Chondrocyte (in vitro differentiated cells): ENCODE data around the gene YIF1A. TPM values are rescaled to one million over a fixed set of nuclear protein-coding genes. Genes with fewer than 3 reads are reported as not detected.

Experiments
- DNase-seq: peaks from one replicate; pipeline ENCODE4 v3.0.0; 2021; ENCODE audit warnings: mixed read lengths, low spot score
- H3K27ac Mint-ChIP-seq: one replicate; pipeline ENCODE4 v1.8.0; 2021; ENCODE audit warnings: mild to moderate bottlenecking, moderate library complexity, mixed read lengths; ENCODE audit not compliant: unreplicated experiment
- H3K27me3 Mint-ChIP-seq: 2 replicates; pipeline ENCODE4 v1.8.0; 2021; ENCODE audit warnings: low read depth, mixed read lengths
- H3K36me3 Mint-ChIP-seq: 2 replicates; pipeline ENCODE4 v1.8.0; 2021; ENCODE audit warnings: low read depth, mixed read lengths
- H3K4me1 Mint-ChIP-seq: 2 replicates; pipeline ENCODE4 v1.8.0; 2021; ENCODE audit warnings: low read depth, mild to moderate bottlenecking, mixed read lengths
- H3K4me3 Mint-ChIP-seq: one replicate; pipeline ENCODE4 v1.8.0; 2021; ENCODE audit warnings: mild to moderate bottlenecking, moderate library complexity, mixed read lengths; ENCODE audit not compliant: unreplicated experiment
- H3K9me3 Mint-ChIP-seq: 2 replicates; pipeline ENCODE4 v1.8.0; 2021; ENCODE audit warnings: low read depth, mixed read lengths
- total RNA-seq: library from RNA; stranded (reverse); gene quantifications from 3 replicates; pipeline ENCODE4 v1.2.1, GENCODE V29; 2021
- TF ChIP-seq, protein P1 (sequence below): fragments of 200-600 bp; sonication (generic); IDR thresholded peaks from 2 replicates; pipeline ENCODE4 v1.5.0; 2021; ENCODE audit warnings: antibody characterized with exemption, mild to moderate bottlenecking, moderate library complexity

Gene YIF1A
- total RNA-seq, 1 donor from 2014 or later, result 193 TPM

DNA sequence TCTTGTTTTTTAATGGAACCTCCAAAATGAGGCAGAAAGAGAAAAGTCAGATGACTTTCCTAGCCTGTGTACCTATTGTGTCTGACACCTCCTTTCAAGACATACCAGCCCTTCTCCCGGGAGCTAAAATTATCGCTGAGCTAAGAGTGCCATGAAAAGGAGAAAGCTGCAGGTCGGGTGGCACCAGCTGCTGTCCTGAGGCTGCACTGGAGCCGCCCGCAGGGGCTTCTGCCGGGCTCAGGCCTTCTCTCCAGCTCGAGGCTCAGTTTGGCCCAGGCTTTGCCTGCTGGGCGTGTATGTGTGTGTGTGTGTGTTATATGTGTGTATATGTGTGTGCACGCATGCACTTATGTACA, 48.2 kb downstream of the YIF1A start:
- Mint-ChIP-seq H3K4me1 (no peaks in the 10 kb centered on the region), H3K4me3 (no peak overlapping the region), H3K27me3 (no peaks in the 10 kb centered on the region), H3K27ac (no peak overlapping the region), H3K9me3 (no peaks in the 10 kb centered on the region), H3K36me3 (peaks cover 21% of the 10 kb centered on the region)
- no peak for DNase-seq
- TF ChIP-seq, protein P1, sequence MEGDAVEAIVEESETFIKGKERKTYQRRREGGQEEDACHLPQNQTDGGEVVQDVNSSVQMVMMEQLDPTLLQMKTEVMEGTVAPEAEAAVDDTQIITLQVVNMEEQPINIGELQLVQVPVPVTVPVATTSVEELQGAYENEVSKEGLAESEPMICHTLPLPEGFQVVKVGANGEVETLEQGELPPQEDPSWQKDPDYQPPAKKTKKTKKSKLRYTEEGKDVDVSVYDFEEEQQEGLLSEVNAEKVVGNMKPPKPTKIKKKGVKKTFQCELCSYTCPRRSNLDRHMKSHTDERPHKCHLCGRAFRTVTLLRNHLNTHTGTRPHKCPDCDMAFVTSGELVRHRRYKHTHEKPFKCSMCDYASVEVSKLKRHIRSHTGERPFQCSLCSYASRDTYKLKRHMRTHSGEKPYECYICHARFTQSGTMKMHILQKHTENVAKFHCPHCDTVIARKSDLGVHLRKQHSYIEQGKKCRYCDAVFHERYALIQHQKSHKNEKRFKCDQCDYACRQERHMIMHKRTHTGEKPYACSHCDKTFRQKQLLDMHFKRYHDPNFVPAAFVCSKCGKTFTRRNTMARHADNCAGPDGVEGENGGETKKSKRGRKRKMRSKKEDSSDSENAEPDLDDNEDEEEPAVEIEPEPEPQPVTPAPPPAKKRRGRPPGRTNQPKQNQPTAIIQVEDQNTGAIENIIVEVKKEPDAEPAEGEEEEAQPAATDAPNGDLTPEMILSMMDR, result no peak

DNA sequence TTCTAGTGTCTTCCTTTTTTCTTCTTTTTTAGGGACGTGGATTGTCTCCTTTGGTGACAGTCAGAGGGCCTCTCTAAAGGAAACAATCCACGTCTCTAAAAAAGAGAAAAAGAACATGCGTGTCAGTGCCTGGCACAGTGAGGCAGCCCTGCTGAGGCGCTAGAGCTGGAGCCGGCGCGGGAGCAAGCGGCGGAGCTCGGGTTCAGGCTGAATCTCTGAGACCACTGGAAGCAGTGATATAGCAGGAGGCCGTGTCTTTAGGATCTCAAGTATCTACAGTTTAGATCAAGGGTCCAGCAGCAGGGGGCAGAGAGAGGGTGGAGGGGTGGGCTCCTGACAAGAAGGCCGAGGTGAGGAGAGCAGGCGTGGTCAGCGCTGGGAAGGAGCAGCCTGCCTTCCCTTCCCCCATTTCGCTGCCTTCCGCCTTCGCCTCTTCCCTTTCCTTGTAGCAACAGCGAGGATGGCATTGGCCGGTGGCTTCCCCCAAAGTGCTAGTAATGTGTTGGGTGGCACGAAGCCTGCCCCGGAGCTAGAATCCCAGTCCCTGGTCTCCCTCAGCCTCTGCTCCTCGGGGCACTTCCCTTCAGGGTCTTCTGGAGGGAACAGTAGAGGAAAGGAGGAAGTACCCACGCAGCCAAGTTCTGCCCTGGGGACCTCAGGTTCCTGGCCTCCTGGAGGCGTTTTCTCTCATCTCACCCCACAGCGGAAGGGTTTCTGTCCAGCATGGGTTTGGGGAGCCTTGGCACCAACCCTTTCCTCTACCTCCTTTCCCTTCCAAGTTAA, 48.8 kb downstream of the YIF1A start:
- H3K36me3 Mint-ChIP-seq, result peaks cover 26% of the 10 kb centered on the region
- no peaks in the 10 kb centered on the region for H3K9me3 Mint-ChIP-seq
- TF ChIP-seq, protein P1, result no peak
- no peak overlapping the region for H3K4me3 Mint-ChIP-seq
- H3K4me1 Mint-ChIP-seq, result no peaks in the 10 kb centered on the region
- DNase-seq, result no peak
- H3K27ac Mint-ChIP-seq, result no peak overlapping the region
- no peaks in the 10 kb centered on the region for H3K27me3 Mint-ChIP-seq

DNA sequence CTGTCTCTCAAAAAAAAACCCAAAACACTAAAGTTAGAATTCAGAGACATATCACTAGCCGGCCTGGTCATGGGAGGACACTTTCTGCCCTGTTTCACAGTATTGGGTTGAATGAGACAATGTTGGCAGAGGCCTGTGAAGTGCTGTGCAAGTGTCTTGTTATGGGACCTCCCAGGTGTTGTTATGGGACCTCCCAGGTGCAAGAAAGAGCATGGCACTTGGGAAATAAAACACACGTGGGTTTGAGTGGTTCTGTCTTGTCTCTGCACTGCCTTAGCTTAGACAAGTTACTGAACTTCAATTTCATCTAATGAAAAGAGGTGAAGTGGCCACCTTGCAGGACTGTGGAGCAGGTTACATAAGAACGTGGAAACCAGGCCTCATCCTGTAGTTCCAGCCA, 49.4 kb downstream of the YIF1A start:
- no peak for DNase-seq
- H3K4me3 Mint-ChIP-seq, result no peak overlapping the region
- H3K9me3 Mint-ChIP-seq, result no peaks in the 10 kb centered on the region
- TF ChIP-seq, protein P1, result no peak
- peaks cover 29% of the 10 kb centered on the region for H3K36me3 Mint-ChIP-seq
- H3K27me3 Mint-ChIP-seq, result no peaks in the 10 kb centered on the region
- no peaks in the 10 kb centered on the region for H3K4me1 Mint-ChIP-seq
- H3K27ac Mint-ChIP-seq, result no peak overlapping the region

DNA sequence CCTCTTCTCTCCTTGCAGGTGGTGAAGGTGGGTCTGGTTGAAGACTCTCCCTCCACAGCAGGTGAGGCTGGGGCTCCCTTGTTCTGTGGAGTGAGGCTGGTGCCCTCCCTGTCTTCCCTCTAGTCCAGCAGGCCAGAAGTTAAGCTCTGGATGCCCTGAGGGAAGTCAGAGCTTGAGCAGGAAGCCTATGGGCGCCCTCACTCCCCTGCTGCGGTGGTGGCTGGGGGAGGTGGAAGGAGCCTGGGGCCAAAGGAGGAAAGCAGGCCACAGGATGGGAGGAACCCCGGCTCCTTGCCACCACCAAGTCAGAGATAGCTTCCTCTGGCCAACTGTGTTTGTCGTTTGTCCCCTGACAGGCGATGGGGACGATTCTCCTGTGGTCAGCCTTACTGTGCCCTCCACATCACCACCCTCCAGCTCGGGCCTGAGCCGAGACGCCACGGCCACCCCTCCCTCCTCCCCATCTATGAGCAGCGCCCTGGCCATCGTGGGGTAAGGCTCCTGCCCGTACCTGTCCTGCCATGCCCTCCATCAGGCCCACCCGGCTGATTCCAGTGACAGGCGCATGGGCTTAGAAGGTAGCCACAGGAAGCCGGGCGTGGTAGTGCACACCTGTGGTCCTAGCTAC, 50.0 kb downstream of the YIF1A start:
- H3K27me3 Mint-ChIP-seq, result no peaks in the 10 kb centered on the region
- no peak overlapping the region for H3K4me3 Mint-ChIP-seq
- no peaks in the 10 kb centered on the region for H3K4me1 Mint-ChIP-seq
- no peak overlapping the region for H3K27ac Mint-ChIP-seq
- peaks cover 31% of the 10 kb centered on the region for H3K36me3 Mint-ChIP-seq
- DNase-seq, result no peak
- TF ChIP-seq, protein P1, result no peak
- H3K9me3 Mint-ChIP-seq, result no peaks in the 10 kb centered on the region

DNA sequence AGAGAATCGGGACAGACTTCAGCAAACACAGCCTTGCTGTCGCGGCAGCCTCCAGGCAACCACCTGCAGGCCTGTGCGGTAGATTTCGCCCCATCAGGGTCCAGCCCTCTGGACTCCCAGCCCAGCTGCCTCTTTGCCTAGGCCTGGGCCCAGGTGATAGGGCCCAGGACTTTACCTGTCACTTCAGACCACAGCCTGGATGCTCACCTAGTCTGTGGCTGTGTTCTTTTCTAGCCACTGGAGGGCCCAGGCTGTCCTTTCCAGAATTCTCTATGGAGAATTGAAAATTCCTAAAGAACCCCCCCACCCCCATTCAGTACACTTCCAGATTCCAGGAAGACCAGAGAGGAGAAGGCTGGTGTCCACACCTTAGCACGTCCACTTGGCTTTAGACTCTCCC, 51.1 kb downstream of the YIF1A start:
- Mint-ChIP-seq H3K4me3 (no peak overlapping the region), H3K27ac (no peak overlapping the region), H3K4me1 (no peaks in the 10 kb centered on the region), H3K9me3 (no peaks in the 10 kb centered on the region), H3K36me3 (peaks cover 40% of the 10 kb centered on the region), H3K27me3 (no peaks in the 10 kb centered on the region)
- TF ChIP-seq, protein P1, result no peak
- no peak for DNase-seq
